ENCODE results near the gene AGBL5. TPM values are rescaled to one million over a fixed set of nuclear protein-coding genes. Genes with fewer than 3 reads are reported as not detected.

AGBL5 gene
- total RNA-seq, 2 donors from 2014 or later = 15.1 to 16.8 TPM

- Histone ChIP-seq H3K9me3 (no peaks in the 10 kb centered on the region), H3K27me3 (no peaks in the 10 kb centered on the region), H3K4me3 (no peak overlapping the region), H3K9ac (ENCODE audit: low read depth in 2 of 2, low read length in 2 of 2) (no peak overlapping the region), H3K36me3 (no peaks in the 10 kb centered on the region), H3K4me1 (peaks cover 4% of the 10 kb centered on the region), H3K27ac (no peak overlapping the region)
- no peak for DNase-seq
- intact Hi-C loops (cut with DNase I) = no loop called here
- TF ChIP-seq, protein P1, sequence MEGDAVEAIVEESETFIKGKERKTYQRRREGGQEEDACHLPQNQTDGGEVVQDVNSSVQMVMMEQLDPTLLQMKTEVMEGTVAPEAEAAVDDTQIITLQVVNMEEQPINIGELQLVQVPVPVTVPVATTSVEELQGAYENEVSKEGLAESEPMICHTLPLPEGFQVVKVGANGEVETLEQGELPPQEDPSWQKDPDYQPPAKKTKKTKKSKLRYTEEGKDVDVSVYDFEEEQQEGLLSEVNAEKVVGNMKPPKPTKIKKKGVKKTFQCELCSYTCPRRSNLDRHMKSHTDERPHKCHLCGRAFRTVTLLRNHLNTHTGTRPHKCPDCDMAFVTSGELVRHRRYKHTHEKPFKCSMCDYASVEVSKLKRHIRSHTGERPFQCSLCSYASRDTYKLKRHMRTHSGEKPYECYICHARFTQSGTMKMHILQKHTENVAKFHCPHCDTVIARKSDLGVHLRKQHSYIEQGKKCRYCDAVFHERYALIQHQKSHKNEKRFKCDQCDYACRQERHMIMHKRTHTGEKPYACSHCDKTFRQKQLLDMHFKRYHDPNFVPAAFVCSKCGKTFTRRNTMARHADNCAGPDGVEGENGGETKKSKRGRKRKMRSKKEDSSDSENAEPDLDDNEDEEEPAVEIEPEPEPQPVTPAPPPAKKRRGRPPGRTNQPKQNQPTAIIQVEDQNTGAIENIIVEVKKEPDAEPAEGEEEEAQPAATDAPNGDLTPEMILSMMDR (IDR thresholded peaks at IDR 0.05) = no peak
Measured at GRCh38 chr2:27025281-27025800, 26.1 kb upstream of the AGBL5 start.

DNA sequence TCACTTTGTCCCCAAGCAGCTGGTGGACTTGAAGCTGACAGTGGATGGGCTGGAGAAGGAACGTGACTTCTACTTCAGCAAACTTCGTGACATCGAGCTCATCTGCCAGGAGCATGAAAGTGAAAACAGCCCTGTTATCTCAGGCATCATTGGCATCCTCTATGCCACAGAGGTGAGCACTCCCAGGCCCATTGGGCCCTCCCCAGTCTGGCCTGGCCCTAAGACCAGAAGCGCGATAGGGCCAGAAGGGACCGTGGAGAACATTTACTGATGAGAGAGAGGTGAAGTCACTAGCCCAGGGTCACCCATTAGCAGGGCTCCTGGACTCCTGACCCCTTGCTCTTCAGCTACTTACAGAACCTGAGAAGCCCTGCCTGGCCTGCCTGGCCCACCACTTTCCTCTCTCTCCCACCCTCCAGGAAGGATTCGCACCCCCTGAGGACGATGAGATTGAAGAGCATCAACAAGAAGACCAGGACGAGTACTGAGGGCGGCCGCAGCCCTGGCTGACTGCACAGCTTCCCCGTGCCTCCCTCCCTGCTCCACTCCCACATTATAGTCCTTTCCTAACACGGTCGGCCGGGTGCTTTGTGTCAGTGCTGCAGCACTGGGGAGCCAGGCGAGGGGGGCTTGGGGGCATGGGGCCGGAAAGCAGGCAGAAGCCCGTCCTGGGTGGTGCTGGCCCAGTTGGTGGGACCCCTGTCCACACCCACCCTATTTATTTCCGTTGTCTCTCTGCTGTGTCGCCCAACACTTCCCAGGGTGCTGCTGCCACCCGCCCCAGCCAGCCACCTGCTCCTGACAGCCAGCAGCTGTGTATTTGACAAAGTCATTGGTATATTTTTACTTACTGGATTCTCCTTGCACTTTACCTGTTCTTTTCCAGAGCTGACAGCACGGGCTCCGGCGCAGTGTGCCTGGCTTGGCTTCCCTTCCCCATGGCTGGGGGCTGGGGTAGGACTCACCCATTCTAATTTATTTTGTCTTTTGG is 25.3 kb upstream of the AGBL5 start:
- Histone ChIP-seq H3K9me3 (no peaks in the 10 kb centered on the region), H3K36me3 (no peaks in the 10 kb centered on the region), H3K27me3 (no peaks in the 10 kb centered on the region), H3K9ac (ENCODE audit: low read depth in 2 of 2, low read length in 2 of 2) (no peak overlapping the region), H3K4me1 (peaks cover 1% of the 10 kb centered on the region), H3K4me3 (no peak overlapping the region), H3K27ac (no peak overlapping the region)
- DNase-seq = no peak
- TF ChIP-seq, protein P1 (IDR thresholded peaks at IDR 0.05) = no peak
- intact Hi-C loops (cut with DNase I) = no loop called here

GRCh38 chr2:27027211-27027651 is 24.2 kb upstream of the AGBL5 start:
- no peaks in the 10 kb centered on the region for H3K9me3 ChIP-seq
- intact Hi-C loops (cut with DNase I) = no loop called here
- H3K36me3 ChIP-seq = no peaks in the 10 kb centered on the region
- no peak for DNase-seq
- TF ChIP-seq, protein P1 (IDR thresholded peaks at IDR 0.05) = no peak
- H3K4me3 ChIP-seq = no peak overlapping the region
- no peaks in the 10 kb centered on the region for H3K4me1 ChIP-seq
- no peak overlapping the region for H3K27ac ChIP-seq
- H3K27me3 ChIP-seq = no peaks in the 10 kb centered on the region
- no peak overlapping the region for H3K9ac ChIP-seq (ENCODE audit: low read depth in 2 of 2, low read length in 2 of 2)

- Histone ChIP-seq H3K9me3 (no peaks in the 10 kb centered on the region), H3K9ac (ENCODE audit: low read depth in 2 of 2, low read length in 2 of 2) (no peak overlapping the region), H3K4me1 (peaks cover 5% of the 10 kb centered on the region), H3K4me3 (no peak overlapping the region), H3K36me3 (no peaks in the 10 kb centered on the region), H3K27ac (no peak overlapping the region), H3K27me3 (no peaks in the 10 kb centered on the region)
- DNase-seq = no peak
- TF ChIP-seq, protein P1 (IDR thresholded peaks at IDR 0.05) = no peak
- intact Hi-C loops (cut with DNase I) = no loop called here
Measured at GRCh38 chr2:27029051-27029450, 22.4 kb upstream of the AGBL5 start.

- Histone ChIP-seq H3K9me3 (no peaks in the 10 kb centered on the region), H3K36me3 (peaks cover 17% of the 10 kb centered on the region), H3K9ac (ENCODE audit: low read depth in 2 of 2, low read length in 2 of 2) (peak within 1 kb of the TSS; percentile 90 to 96), H3K4me1 (peaks cover 13% of the 10 kb centered on the region), H3K27ac (peak within 1 kb of the TSS; percentile 59), H3K4me3 (peak within 1 kb of the TSS; percentile 76), H3K27me3 (no peaks in the 10 kb centered on the region)
- intact Hi-C loops (cut with DNase I) = loop anchor here (10.0 kb wide), 1 partner anchor 52 kb away; the partner anchor contains the start of gene KHK
- TF ChIP-seq, protein P1 (IDR thresholded peaks at IDR 0.05) = no peak
- peak; percentile 90 for DNase-seq
Measured at GRCh38 chr2:27032495-27033252, 18.8 kb upstream of the AGBL5 start, which contains the start of gene TMEM214. TSS of gene TMEM214 (plus strand) at chr2:27032965. CDS start at chr2:27033016, 51 bp downstream.
